GM23248 (cell line): ENCODE data around the gene EID3.
"Not testable (repeated sequence)": the region's sequence is repeated elsewhere in the genome, so short reads cannot be mapped to it uniquely, and the experiment has no call there.

Source experiments
- EZH2 ChIP-seq: fragments of 200-600 bp; sonication (generic); IDR thresholded peaks from 2 replicates; pipeline ENCODE4 v1.6.1; 2018; ENCODE audit warnings: antibody characterized with exemption, mild to moderate bottlenecking; ENCODE audit not compliant: insufficient read depth, poor library complexity, severe bottlenecking
- EZH2phosphoT487 ChIP-seq: fragments of 200-600 bp; sonication (generic); IDR thresholded peaks from 2 replicates; pipeline ENCODE4 v1.6.1; 2018; ENCODE audit warnings: antibody characterized with exemption, moderate library complexity, mild to moderate bottlenecking, low read depth; ENCODE audit not compliant: insufficient read depth

DNA sequence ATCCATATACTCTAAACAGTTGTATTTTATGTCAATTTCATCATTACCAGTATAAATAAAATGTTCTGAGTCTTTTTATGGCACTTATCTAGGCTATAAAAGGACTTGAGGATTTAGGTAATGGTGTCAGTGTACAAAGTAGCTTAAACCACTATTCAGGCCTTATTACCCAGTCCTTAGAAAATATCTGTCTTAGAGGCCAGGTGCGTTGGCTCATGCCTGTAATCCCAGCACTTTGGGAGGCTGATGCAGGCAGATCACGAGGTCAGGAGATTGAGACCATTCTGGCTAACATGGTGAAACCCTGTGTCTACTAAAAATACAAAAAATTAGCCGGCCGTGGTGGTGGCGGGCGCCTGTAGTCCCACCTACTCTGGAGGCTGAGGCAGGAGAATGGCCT is 24.7 kb downstream of the EID3 start:
- not testable (repeated sequence) for TF ChIP-seq EZH2, EZH2phosphoT487
